Measurements from ENCODE around the gene CENPH. TPM values are rescaled to one million over a fixed set of nuclear protein-coding genes. Genes with fewer than 3 reads are reported as not detected.
"Not testable (repeated sequence)": the region's sequence is repeated elsewhere in the genome, so short reads cannot be mapped to it uniquely, and the experiment has no call there.

CENPH gene
- polyA plus RNA-seq, 4 donors = 20.7 to 33.7 (median 25.3) TPM

DNA sequence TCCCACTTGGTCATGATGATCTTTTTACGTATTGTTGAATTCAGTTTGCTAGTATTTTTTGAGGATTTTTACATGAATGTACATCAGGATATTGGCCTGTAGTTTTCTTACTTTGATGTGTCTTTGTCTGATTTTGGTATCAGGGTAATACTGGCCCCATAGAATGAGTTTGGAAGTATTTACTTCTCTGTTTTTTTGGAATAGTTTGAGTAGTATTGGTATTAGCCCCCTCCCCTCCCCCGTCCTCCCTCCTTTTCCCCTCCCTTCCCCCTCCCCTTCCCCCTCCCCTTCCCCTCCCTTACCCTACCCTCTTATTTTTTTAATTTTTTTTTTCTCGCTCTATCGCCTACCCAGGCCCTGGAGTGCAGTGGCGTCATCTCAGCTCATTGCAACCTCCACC is 55.6 kb downstream of the CENPH start:
- no peak for DNase-seq (ENCODE audit: low read depth in 4 of 4, low spot score in 3 of 4)

DNA sequence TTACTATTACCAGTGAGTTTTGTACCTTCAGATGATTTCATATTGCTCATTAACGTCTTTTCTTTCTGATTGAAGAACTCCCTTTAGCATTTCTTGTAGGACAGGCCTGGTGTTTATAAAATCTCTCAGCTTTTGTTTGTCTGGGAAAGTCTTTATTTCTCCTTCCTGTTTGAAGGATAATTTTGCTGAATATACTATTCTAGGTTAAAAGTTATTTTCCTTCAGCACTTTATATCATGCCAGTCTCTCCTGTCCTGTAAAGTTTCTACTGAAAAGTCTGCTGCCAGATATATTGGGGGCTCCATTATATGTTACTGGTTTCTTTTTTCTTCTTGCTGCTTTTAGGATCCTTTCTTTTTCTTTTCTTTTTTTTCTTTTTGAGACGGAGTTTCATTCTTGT is 58.6 kb downstream of the CENPH start:
- DNase-seq (ENCODE audit: low read depth in 4 of 4, low spot score in 3 of 4) = no peak

DNA sequence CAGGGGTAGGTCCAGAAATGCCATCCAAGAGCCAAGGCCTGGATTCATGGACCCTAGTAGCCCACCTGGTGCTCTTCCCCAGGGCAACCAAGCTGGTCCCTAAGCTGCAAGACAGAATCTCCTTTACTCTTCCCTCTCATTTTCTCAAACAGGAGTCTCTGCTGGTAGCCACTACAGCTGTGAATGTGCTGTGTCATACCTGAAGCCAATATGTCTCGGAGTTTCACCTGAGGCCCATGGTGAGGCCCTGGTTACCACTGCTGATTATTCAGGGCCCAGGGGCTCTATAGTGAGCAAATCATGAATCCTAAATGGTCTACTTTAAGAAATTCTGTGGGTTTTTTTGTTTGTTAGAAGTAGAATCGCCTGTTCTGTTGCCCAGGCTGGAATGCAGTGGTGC is 61.2 kb downstream of the CENPH start:
- no peak for DNase-seq (ENCODE audit: low read depth in 4 of 4, low spot score in 3 of 4)

DNA sequence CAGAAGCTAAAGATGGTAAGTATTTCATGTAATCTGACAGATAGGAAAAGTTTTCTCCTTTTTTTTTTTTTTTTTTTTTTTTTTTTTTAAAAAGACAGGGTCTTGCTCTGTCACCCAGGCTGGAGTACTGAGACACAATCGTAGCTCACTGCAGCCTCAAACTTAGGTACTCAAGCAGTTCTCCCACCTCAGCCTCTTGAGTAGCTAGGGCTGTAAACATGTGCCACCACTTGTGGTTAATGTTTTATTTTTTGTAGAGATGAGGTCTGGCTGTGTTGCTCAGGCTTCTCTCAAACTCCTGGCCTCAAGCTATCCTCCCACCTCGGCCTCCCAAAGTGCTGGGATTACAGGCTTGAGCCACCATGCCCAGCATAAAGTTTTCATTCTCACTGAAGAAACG is 63.1 kb downstream of the CENPH start:
- DNase-seq (ENCODE audit: low read depth in 4 of 4, low spot score in 3 of 4) = no peak

- not testable (repeated sequence) for DNase-seq (ENCODE audit: low read depth in 4 of 4, low spot score in 3 of 4)
These were observed 66.6 kb downstream of the CENPH start for GRCh38 chr5:69255940-69256339.

DNA sequence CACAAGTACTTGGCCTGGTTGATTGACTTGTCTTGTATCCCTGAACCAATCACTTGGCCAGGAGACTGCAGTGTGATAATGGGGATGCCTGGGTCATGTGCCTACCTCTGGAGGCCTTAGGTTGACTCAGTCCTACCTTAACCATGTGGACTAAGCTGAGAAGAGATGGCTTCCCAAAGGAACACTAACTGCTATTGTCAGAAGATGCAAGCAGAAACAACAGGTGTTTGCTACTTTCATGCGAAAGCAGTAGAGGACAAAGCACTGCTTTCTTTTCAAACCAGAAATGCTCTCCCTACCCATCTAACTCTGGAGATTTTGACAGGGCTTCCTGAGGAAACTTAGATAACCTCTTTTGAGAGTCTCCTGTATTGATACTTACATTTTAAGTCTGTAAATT is 68.2 kb downstream of the CENPH start:
- DNase-seq (ENCODE audit: low read depth in 4 of 4, low spot score in 3 of 4) = no peak

Other genes starting within 250 kb of the CENPH start
- 100 to 1,000 TPM in 1 of 4 donors, 10 to 100 TPM in 3; 85.0 to 103 (median 94.8) TPM for gene SLC30A5, start 95.6 kb upstream of the CENPH start, polyA plus RNA-seq (ENCODE audit: insufficient read length in 4 of 4)
- gene CCNB1, start 22.4 kb upstream of the CENPH start, polyA plus RNA-seq (ENCODE audit: insufficient read length in 4 of 4) = 10 to 100 TPM; 72.0 to 96.2 (median 93.6) TPM
- 10 to 100 TPM; 25.7 to 46.3 (median 41.9) TPM for gene CDK7, start 45.3 kb downstream of the CENPH start, polyA plus RNA-seq (ENCODE audit: insufficient read length in 4 of 4)
- gene CCDC125, start 143.2 kb downstream of the CENPH start, polyA plus RNA-seq (ENCODE audit: insufficient read length in 4 of 4) = 10 to 100 TPM in 3 of 4 donors, 1 to 10 TPM in 1; 9.8 to 15.7 (median 10.9) TPM
- 10 to 100 TPM; 63.5 to 85.3 (median 75.6) TPM for gene AK6, start 179.9 kb downstream of the CENPH start, polyA plus RNA-seq (ENCODE audit: insufficient read length in 4 of 4)
- 10 to 100 TPM; 50.9 to 61.9 (median 57.5) TPM for gene TAF9, start 179.9 kb downstream of the CENPH start, polyA plus RNA-seq (ENCODE audit: insufficient read length in 4 of 4)
- gene RAD17, start 180.2 kb downstream of the CENPH start, polyA plus RNA-seq (ENCODE audit: insufficient read length in 4 of 4) = 10 to 100 TPM; 30.6 to 44.6 (median 38.2) TPM
- gene MARVELD2, start 225.5 kb downstream of the CENPH start, polyA plus RNA-seq (ENCODE audit: insufficient read length in 4 of 4) = 10 to 100 TPM in 3 of 4 donors, 1 to 10 TPM in 1; 2.0 to 29.5 (median 26.7) TPM